Muscle of leg (tissue), 11 donors: Measurements from ENCODE around the gene TRIM44. TPM values are rescaled to one million over a fixed set of nuclear protein-coding genes. Genes with fewer than 3 reads are reported as not detected.

Experiments
- DNase-seq: peaks from one replicate; pipeline ENCODE4 v3.0.0; 2013
- H3K27ac ChIP-seq: one replicate; pipeline ENCODE4 v1.5.1; 2013; ENCODE audit warnings: mild to moderate bottlenecking, low read length, control low read depth
- H3K27me3 ChIP-seq: one replicate; pipeline ENCODE4 v1.6.1; 2013; ENCODE audit warnings: low read length; ENCODE audit not compliant: control insufficient read depth, insufficient read depth
- H3K36me3 ChIP-seq: one replicate; pipeline ENCODE4 v1.6.1; 2013; ENCODE audit warnings: low read length; ENCODE audit not compliant: control insufficient read depth, insufficient read depth
- H3K4me1 ChIP-seq: one replicate; pipeline ENCODE4 v1.6.1; 2013; ENCODE audit warnings: low read length; ENCODE audit not compliant: control insufficient read depth, insufficient read depth
- H3K4me3 ChIP-seq: one replicate; pipeline ENCODE4 v1.5.1; 2013; ENCODE audit warnings: low read length, control low read depth
- H3K9me3 ChIP-seq: replicated peaks from 2 replicates; pipeline ENCODE4 v1.6.1; 2013; ENCODE audit warnings: low read depth, low read length; ENCODE audit not compliant: control insufficient read depth
- WGBS: methylation state at CpG from one replicate; pipeline ENCODE4 v1.1.5; 2013; ENCODE audit warnings: missing lambda C conversion rate; ENCODE audit not compliant: insufficient coverage; 5-methylcytosine and 5-hydroxymethylcytosine counted together
- polyA plus RNA-seq, 8 donors: library from polyadenylated mRNA; unstranded; fragments of 120-200 nt; gene quantifications; one replicate each; pipeline versions ENCODE4 v1.2.1 to v1.2.3, GENCODE V29; 2013; ENCODE audit warnings: inconsistent platforms in 1 of 8, low replicate concordance in 1 of 8; ENCODE audit not compliant: insufficient read length in 8 of 8, insufficient read depth in 1 of 8
- total RNA-seq: library from RNA; stranded (reverse); fragments of 120-200 nt; gene quantifications from one replicate; pipeline ENCODE4 v1.2.4, GENCODE V29; 2013

TRIM44 gene
- total and polyA plus RNA-seq, 9 donors: 20.0 to 50.2 (median 37.3) TPM

GRCh38 chr11:35810045-35810645 lies 147.6 kb downstream of the TRIM44 start:
- Histone ChIP-seq H3K9me3 (no peaks in the 10 kb centered on the region), H3K27ac (no peak overlapping the region), H3K36me3 (peaks cover 14% of the 10 kb centered on the region), H3K27me3 (no peaks in the 10 kb centered on the region), H3K4me1 (peaks cover 19% of the 10 kb centered on the region), H3K4me3 (no peak overlapping the region)
- DNase-seq: no peak
- WGBS: 100% methylated on average over 1 of the region's 2 CpGs

GRCh38 chr11:35811783-35812182 lies 149.2 kb downstream of the TRIM44 start:
- no peak for DNase-seq
- no peak overlapping the region for H3K27ac ChIP-seq
- H3K36me3 ChIP-seq: peaks cover 8% of the 10 kb centered on the region
- H3K9me3 ChIP-seq: no peaks in the 10 kb centered on the region
- H3K4me3 ChIP-seq: no peak overlapping the region
- peaks cover 24% of the 10 kb centered on the region for H3K4me1 ChIP-seq
- H3K27me3 ChIP-seq: no peaks in the 10 kb centered on the region
- WGBS: no CpG with 5 or more reads among the region's 2 CpGs

- Histone ChIP-seq H3K27ac (peak overlapping the region; percentile 44), H3K36me3 (peaks cover 4% of the 10 kb centered on the region), H3K27me3 (no peaks in the 10 kb centered on the region), H3K4me3 (no peak overlapping the region), H3K4me1 (peaks cover 24% of the 10 kb centered on the region), H3K9me3 (no peaks in the 10 kb centered on the region)
- 70% methylated on average over 2 of the region's 4 CpGs for WGBS
- peak; percentile 83 for DNase-seq
These were observed 150.3 kb downstream of the TRIM44 start for GRCh38 chr11:35812828-35813227.

- Histone ChIP-seq H3K27ac (no peak overlapping the region), H3K36me3 (peaks cover 4% of the 10 kb centered on the region), H3K4me1 (peaks cover 24% of the 10 kb centered on the region), H3K27me3 (no peaks in the 10 kb centered on the region), H3K9me3 (no peaks in the 10 kb centered on the region), H3K4me3 (no peak overlapping the region)
- DNase-seq: no peak
- 100% methylated on average over 1 of the region's 7 CpGs for WGBS
These were observed 151.6 kb downstream of the TRIM44 start for GRCh38 chr11:35814081-35814695.

GRCh38 chr11:35814720-35815305 lies 152.2 kb downstream of the TRIM44 start:
- no peaks in the 10 kb centered on the region for H3K27me3 ChIP-seq
- peak overlapping the region; percentile 15 for H3K27ac ChIP-seq
- no peak overlapping the region for H3K4me3 ChIP-seq
- WGBS: no CpG with 5 or more reads among the region's 3 CpGs
- DNase-seq: peak; percentile 70
- H3K9me3 ChIP-seq: no peaks in the 10 kb centered on the region
- H3K4me1 ChIP-seq: peaks cover 24% of the 10 kb centered on the region
- peaks cover 4% of the 10 kb centered on the region for H3K36me3 ChIP-seq

GRCh38 chr11:35815556-35816315 lies 153.2 kb downstream of the TRIM44 start:
- Histone ChIP-seq H3K4me3 (no peak overlapping the region), H3K27ac (peak overlapping the region; percentile 78), H3K36me3 (no peaks in the 10 kb centered on the region), H3K4me1 (peaks cover 24% of the 10 kb centered on the region), H3K9me3 (no peaks in the 10 kb centered on the region), H3K27me3 (no peaks in the 10 kb centered on the region)
- peak; percentile 98 for DNase-seq
- no CpG with 5 or more reads among the region's 5 CpGs for whole genome bisulfite sequencing

- WGBS: 100% methylated on average over 1 of the region's 5 CpGs
- Histone ChIP-seq H3K36me3 (no peaks in the 10 kb centered on the region), H3K4me3 (no peak overlapping the region), H3K27ac (no peak overlapping the region), H3K4me1 (peaks cover 12% of the 10 kb centered on the region), H3K27me3 (no peaks in the 10 kb centered on the region), H3K9me3 (no peaks in the 10 kb centered on the region)
- no peak for DNase-seq
These were observed 158.0 kb downstream of the TRIM44 start for GRCh38 chr11:35820614-35821013.

GRCh38 chr11:35822815-35823495 lies 160.4 kb downstream of the TRIM44 start:
- H3K4me1 ChIP-seq: peaks cover 13% of the 10 kb centered on the region
- DNase-seq: no peak
- H3K9me3 ChIP-seq: no peaks in the 10 kb centered on the region
- no peak overlapping the region for H3K4me3 ChIP-seq
- H3K27me3 ChIP-seq: no peaks in the 10 kb centered on the region
- H3K27ac ChIP-seq: no peak overlapping the region
- H3K36me3 ChIP-seq: no peaks in the 10 kb centered on the region
- WGBS: no CpG with 5 or more reads among the region's 2 CpGs

- no peak for DNase-seq
- Histone ChIP-seq H3K27me3 (no peaks in the 10 kb centered on the region), H3K4me1 (peaks cover 13% of the 10 kb centered on the region), H3K4me3 (no peak overlapping the region), H3K36me3 (no peaks in the 10 kb centered on the region), H3K27ac (no peak overlapping the region), H3K9me3 (no peaks in the 10 kb centered on the region)
- WGBS: 86% methylated on average over 6 of the region's 10 CpGs
These were observed 161.2 kb downstream of the TRIM44 start for GRCh38 chr11:35823742-35824298.
